Amygdala (tissue), 56 donors: ENCODE data around the gene CRYBB1.

Source experiments
- DNase-seq, 56 donors: peaks; one replicate each; lab custom pipeline; 2025; lab: John Stamatoyannopoulos, UW

CRYBB1 gene

GRCh38 chr22:26559961-26560575 lies 57.8 kb downstream of the CRYBB1 start:
- no peak for DNase-seq

DNA sequence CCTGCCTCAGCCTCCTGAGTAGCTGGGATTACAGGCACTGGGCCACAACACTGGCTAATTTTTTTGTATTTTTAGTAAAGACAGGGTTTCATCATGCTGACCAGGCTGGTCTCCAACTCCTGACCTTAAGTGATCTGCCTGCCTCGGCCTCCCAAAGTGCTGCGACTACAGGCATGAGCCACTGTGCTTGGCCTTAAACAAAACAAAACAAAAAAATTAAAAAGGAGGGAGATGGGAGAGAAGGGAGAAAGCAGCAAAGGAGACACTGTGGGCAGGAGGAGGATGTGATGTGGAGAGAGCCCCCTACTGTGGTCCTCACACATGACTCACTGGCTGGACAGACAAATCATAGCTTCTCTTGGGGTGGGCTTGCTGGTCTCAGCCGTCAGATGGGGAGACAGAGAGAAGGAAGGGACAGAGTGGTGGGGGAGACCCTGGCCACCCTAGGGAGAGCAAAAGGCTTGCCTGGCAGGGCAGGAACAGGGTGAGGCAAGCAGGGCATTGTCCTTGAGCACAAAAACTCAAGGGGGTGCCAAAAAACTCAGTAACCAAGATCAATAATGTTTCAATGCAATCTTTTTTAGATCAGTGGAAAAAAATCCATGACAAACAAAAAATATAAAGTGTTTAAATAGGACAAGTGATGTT lies 59.5 kb downstream of the CRYBB1 start:
- no peak for DNase-seq

DNA sequence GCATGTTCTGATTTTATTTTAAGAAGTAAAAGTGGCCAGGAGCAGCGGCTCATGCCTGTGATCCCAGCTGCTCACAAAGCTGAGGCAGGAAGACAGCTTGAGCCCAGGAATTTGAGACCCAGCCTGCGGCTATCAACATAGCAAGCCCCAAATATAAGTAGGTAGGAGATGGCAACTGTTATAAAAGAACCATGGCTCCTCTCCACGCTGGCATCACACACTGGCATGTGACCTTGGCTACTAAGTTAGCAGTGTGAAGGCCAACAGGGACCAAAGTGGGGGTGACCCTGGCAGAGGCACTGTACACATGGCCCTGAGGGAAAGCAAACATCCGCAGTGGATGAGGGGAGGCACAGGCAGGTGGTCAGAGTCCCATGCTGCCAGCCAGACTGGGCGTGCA lies 60.9 kb downstream of the CRYBB1 start:
- DNase-seq = no peak

DNA sequence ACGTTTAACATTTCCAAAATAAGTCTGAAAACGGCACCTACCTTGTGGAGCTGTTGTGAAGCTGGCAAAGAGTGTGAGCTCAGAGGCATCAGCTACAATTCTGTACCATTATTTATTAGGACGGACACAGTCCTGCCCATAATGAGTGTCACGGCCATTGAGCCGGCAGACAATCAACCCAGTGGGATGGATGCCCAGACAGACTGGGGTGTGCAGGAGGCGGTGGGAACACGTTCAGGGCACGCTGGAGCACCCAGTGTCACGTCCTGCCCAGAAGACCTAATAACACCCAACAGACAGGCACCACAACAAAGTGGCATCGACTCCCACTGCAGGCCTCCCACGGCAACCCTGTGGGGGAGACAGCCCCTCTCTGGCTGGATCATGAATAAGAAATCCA lies 62.3 kb downstream of the CRYBB1 start:
- DNase-seq = peak in 2 of 56 donors; percentile 10 to 38

DNA sequence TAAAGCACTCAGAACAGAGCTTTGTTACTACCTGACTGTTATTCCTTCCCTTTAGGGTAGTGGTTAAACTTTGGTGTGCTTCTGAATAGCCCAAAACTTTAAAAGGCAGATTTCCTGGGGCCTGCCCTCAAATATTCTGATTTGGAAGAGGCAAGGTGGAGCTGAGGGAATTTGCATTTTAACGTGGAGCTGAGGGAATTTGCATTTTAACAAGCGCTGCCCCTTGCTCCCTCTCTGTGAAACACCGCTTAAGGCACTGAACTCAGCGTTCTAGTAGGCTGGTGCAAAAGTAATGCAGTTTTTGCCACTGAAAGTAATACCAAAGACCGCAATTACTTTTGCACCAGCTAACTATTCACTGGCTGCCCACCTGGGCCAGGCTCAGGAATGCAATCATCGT lies 62.9 kb downstream of the CRYBB1 start:
- no peak for DNase-seq

GRCh38 chr22:26553056-26553752 lies 64.6 kb downstream of the CRYBB1 start:
- DNase-seq = no peak

DNA sequence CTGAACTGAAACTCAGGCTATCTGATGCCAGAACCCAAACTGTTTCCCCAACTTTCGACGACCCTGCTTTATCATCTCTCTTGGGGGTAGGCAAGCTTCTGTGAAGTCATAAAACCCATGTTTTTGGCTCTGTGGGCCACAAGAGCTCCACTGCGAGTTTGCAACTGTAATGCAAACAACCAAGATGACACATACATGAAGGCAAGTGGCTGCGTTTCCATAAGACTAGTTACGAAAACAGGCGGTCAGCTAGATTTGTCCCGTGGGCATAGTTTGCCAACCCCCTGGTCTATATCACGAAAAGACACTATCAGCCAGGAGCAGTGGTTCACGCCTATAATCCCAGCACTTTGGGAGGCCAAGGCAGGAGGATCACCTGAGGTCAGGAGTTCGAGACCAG lies 65.4 kb downstream of the CRYBB1 start:
- DNase-seq = no peak

DNA sequence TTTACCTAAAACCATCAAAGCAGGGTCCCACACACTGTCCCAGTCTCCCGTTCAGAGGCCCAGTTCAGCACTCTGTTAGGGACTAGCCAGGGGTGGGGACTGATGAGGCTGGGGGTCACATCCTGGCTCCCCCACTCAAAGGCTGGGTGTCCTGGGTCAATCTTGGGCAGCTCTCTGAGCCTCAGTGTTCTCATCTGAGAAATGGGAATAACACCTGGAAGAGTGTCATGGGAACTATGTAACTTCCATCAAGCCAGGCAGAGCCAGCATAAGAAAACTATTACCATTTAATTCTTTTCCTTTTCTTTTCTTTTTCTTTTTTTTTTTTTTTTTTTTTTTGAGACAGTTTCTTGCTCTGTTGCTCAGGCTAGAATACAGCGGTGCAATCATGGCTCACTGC lies 66.3 kb downstream of the CRYBB1 start:
- DNase-seq = no peak

DNA sequence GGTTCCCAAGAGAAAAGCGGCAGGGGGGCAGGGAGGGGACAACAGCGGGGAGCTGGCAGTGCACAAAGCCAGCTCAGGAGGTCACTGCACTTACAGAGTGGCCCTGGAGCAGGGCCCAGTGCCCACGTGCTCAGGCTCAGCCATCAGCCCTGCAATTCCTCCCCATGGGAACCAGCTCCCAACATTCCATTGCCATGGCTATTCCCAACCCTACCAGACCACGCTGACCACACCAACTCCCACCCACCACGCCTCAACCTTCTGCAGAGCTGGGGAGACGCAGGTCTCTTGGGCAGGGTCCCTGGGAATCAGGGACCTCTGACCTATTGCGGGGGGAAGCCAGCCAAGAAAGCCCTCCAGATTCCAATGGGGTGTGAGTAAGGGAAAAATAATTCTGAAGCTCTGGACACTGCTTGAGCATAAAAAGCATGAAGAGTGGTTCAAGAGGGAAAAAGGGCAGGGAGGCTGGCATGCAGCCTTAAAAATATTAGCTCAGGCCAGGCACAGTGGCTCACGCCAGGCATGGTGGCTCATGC lies 67.3 kb downstream of the CRYBB1 start:
- peak in 35 of 56 donors; percentile 8 to 71 (median 36) for DNase-seq

GRCh38 chr22:26549902-26550497 lies 67.8 kb downstream of the CRYBB1 start:
- DNase-seq = no peak
